Breast epithelium (tissue), 3 donors: ENCODE results near the gene ATP9B.

Source experiments
- POLR2AphosphoS5 ChIP-seq, 3 donors: sonication (generic); formaldehyde crosslinking; IDR thresholded peaks; one replicate each; pipeline ENCODE4 v1.6.1; 2017; ENCODE audit warnings: antibody characterized with exemption in 3 of 3
- TF ChIP-seq, protein P1 (sequence below), 3 donors: fragments of 450-650 bp; IDR thresholded peaks; one replicate each; pipeline ENCODE4 v1.5.1; 2016 to 2017; ENCODE audit warnings: antibody characterized with exemption in 3 of 3, mild to moderate bottlenecking in 3 of 3, moderate library complexity in 3 of 3

DNA sequence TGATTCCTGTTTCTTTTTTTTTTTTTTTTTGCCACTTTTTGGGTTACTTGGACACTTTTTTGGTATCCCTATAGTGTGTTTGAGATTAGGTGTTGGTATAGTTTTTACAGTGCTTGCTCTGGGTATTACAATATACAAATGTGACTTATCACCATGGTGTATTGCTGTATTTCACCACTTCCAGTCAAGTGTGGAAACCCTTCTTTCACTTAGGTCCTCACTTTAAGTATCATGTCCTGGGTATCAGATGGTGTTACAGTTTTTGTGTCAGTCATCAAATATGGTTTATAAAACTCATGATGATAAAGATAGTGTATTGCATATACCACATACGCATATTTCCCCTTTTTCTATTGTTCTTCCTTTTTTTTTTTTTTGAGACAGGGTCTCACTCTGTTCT is 1.8 kb downstream of the ATP9B start:
- TF ChIP-seq, protein P1, sequence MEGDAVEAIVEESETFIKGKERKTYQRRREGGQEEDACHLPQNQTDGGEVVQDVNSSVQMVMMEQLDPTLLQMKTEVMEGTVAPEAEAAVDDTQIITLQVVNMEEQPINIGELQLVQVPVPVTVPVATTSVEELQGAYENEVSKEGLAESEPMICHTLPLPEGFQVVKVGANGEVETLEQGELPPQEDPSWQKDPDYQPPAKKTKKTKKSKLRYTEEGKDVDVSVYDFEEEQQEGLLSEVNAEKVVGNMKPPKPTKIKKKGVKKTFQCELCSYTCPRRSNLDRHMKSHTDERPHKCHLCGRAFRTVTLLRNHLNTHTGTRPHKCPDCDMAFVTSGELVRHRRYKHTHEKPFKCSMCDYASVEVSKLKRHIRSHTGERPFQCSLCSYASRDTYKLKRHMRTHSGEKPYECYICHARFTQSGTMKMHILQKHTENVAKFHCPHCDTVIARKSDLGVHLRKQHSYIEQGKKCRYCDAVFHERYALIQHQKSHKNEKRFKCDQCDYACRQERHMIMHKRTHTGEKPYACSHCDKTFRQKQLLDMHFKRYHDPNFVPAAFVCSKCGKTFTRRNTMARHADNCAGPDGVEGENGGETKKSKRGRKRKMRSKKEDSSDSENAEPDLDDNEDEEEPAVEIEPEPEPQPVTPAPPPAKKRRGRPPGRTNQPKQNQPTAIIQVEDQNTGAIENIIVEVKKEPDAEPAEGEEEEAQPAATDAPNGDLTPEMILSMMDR (IDR thresholded peaks at IDR 0.05), result no peak
- no peak for TF ChIP-seq POLR2AphosphoS5 (IDR thresholded peaks at IDR 0.05)
